K562 (cell line): Measurements from ENCODE around the gene KIF25. TPM values are rescaled to one million over a fixed set of nuclear protein-coding genes. Genes with fewer than 3 reads are reported as not detected.

ENCODE experiments used
- ATAC-seq: fragments of 200-7000 bp; cut with Tn5 transposase; 3 replicates; pipeline ENCODE4 v1.9.1; 2020; ENCODE audit warnings: moderate library complexity
- BruUV-seq: library from RNA; stranded (reverse); fragments of 400-500 nt; replicated peaks from 2 replicates; lab custom pipeline; 2021; lab: Mats Ljungman, UMichigan
- CTCF ChIA-PET: fragments of 300-600 bp; formaldehyde crosslinking; extraction: SDS; loops from one replicate; lab custom pipeline; 2021; ENCODE audit warnings: low intra/inter-chr PET ratio; lab: Yijun Ruan, JAX
- POLR2A ChIA-PET: fragments of 300-600, 350-650 bp; sonication (Branson Sonifier 250); formaldehyde crosslinking; extraction: SDS; loops from one replicate; lab custom pipeline; 2021; ENCODE audit warnings: antibody characterized with exemption, inconsistent platforms; lab: Yijun Ruan, JAX
- DNase-seq, 4 experiments: peaks; one replicate each; pipeline versions ENCODE4 v3.0.0 to v3.0.0-alpha.2; 2011 to 2018; ENCODE audit warnings: low spot score in 3 of 4, mixed read lengths in 3 of 4; ENCODE audit errors: extremely low read depth in 1 of 4
- FAIRE-seq: peaks from 2 replicates; lab custom pipeline; 2011; peaks lifted over from hg19 to GRCh38; lab: Jason Lieb, UNC
- H2AFZ ChIP-seq: 2 replicates; pipeline ENCODE4 v1.6.0; 2011; ENCODE audit warnings: low read depth, low read length, control low read depth, inconsistent platforms
- H3K27ac ChIP-seq: fragments of 200-600 bp; 3 replicates; pipeline ENCODE4 v1.8.0; 2011; ENCODE audit warnings: low read depth, mild to moderate bottlenecking, control low read depth, inconsistent platforms, low read length, moderate library complexity, mixed read lengths; ENCODE audit errors: extremely low read depth
- H3K27me3 ChIP-seq, 2 experiments: fragments of 300-600 bp in 1 of 2; 2 replicates in 1 of 2; 3 replicates in 1 of 2; pipeline versions ENCODE4 v1.6.0 to v1.8.0; 2011; ENCODE audit warnings: inconsistent platforms in 2 of 2, low read length in 2 of 2, mild to moderate bottlenecking in 1 of 2, mixed read lengths in 1 of 2, moderate library complexity in 1 of 2; ENCODE audit not compliant: control insufficient read depth in 2 of 2, insufficient read depth in 2 of 2
- H3K36me3 ChIP-seq: fragments of 300-600 bp; 3 replicates; pipeline ENCODE4 v1.8.0; 2011; ENCODE audit warnings: mild to moderate bottlenecking, low read length, inconsistent platforms; ENCODE audit not compliant: control insufficient read depth, insufficient read depth
- H3K4me1 ChIP-seq, 2 experiments: fragments of 200-600 bp in 1 of 2; replicated peaks in 1 of 2; 2 replicates in 1 of 2; 3 replicates in 1 of 2; pipeline versions ENCODE4 v1.5.1 to v1.8.0; 2011; ENCODE audit warnings: inconsistent platforms in 2 of 2, low read length in 2 of 2, mild to moderate bottlenecking in 1 of 2, mixed read lengths in 1 of 2, moderate library complexity in 1 of 2; ENCODE audit not compliant: control insufficient read depth in 2 of 2, insufficient read depth in 2 of 2
- H3K4me2 ChIP-seq: 2 replicates; pipeline ENCODE4 v1.6.1; 2011; ENCODE audit warnings: low read length, control low read depth, inconsistent platforms, mixed read lengths; ENCODE audit not compliant: insufficient read depth
- H3K4me3 ChIP-seq: fragments of 200-600 bp; sonication (generic), shearing (Covaris generic); 2 replicates; pipeline ENCODE4 v1.5.1; 2016; ENCODE audit warnings: control low read depth, inconsistent platforms
- H3K79me2 ChIP-seq: fragments of 200-600 bp; 3 replicates; pipeline ENCODE4 v1.8.0; 2011; ENCODE audit warnings: low read length, inconsistent platforms; ENCODE audit not compliant: control insufficient read depth, insufficient read depth
- H3K9ac ChIP-seq, 2 experiments: 2 replicates each; pipeline versions ENCODE4 v1.6.0 to v1.6.1; 2011; ENCODE audit warnings: low read depth in 2 of 2, low read length in 2 of 2, control low read depth in 1 of 2, inconsistent platforms in 1 of 2, mild to moderate bottlenecking in 1 of 2, mixed read lengths in 1 of 2; ENCODE audit not compliant: insufficient read depth in 1 of 2
- H3K9me1 ChIP-seq: one replicate; pipeline ENCODE4 v1.6.0; 2011; ENCODE audit warnings: inconsistent platforms, mild to moderate bottlenecking, low read length, moderate library complexity; ENCODE audit not compliant: control insufficient read depth, insufficient read depth
- H3K9me3 ChIP-seq: replicated peaks from 2 replicates; pipeline ENCODE4 v1.5.1; 2011; ENCODE audit warnings: low read depth, low read length, inconsistent platforms; ENCODE audit not compliant: control insufficient read depth, insufficient read depth
- H4K20me1 ChIP-seq: replicated peaks from 2 replicates; pipeline ENCODE4 v1.6.1; 2011; ENCODE audit warnings: low read length, inconsistent platforms, mixed read lengths; ENCODE audit not compliant: control insufficient read depth, insufficient read depth
- CHD4 ChIP-seq: fragments of 200-600 bp; sonication (generic); IDR thresholded peaks from 3 replicates; pipeline ENCODE4 v1.6.1; 2012; ENCODE audit warnings: low read depth, mild to moderate bottlenecking, mixed read lengths, low read length, inconsistent platforms; ENCODE audit not compliant: insufficient read depth, insufficient replicate concordance, poor library complexity, severe bottlenecking
- CREBBP ChIP-seq: IDR thresholded peaks from one replicate; pipeline ENCODE4 v1.6.1; 2012; ENCODE audit warnings: low read depth, mild to moderate bottlenecking, control low read depth, inconsistent platforms, low read length
- EP400 ChIP-seq: fragments of 450-650 bp; IDR thresholded peaks from 2 replicates; pipeline ENCODE4 v1.6.1; 2017; ENCODE audit warnings: antibody characterized with exemption, mild to moderate bottlenecking, moderate library complexity
- HMG20B ChIP-seq: fragments of 250-450 bp; sonication (Bioruptor Pico); IDR thresholded peaks from 2 replicates; pipeline ENCODE4 v1.5.0; 2021; ENCODE audit warnings: mild to moderate bottlenecking
- POLR2H ChIP-seq: IDR thresholded peaks from 2 replicates; pipeline ENCODE4 v1.6.1; 2016; ENCODE audit warnings: missing genetic modification characterization, low read depth, mild to moderate bottlenecking, control low read depth, missing compliant biosample characterization, moderate library complexity
- SMAD2 ChIP-seq: fragments of 150-350 bp; IDR thresholded peaks from 2 replicates; pipeline ENCODE4 v1.6.1; 2014; ENCODE audit warnings: low read depth, mild to moderate bottlenecking, low read length
- ZNF324 ChIP-seq: fragments of 250-450 bp; sonication (Bioruptor Pico); IDR thresholded peaks from 2 replicates; pipeline ENCODE4 v1.4.0; 2020; ENCODE audit warnings: mild to moderate bottlenecking
- ZNF551 ChIP-seq: fragments of 250-450 bp; sonication (Bioruptor Pico); IDR thresholded peaks from 2 replicates; pipeline ENCODE4 v1.5.0; 2021; ENCODE audit warnings: mild to moderate bottlenecking, moderate library complexity
- WGBS: fragments of 100-300 bp; shearing (Covaris generic); methylation state at CpG from one replicate; pipeline ENCODE4 v1.1.6; 2016; ENCODE audit warnings: low coverage, mixed read lengths; ENCODE audit not compliant: insufficient coverage; ENCODE audit errors: missing lambda C conversion rate; 5-methylcytosine and 5-hydroxymethylcytosine counted together
- in situ Hi-C: fragments of 300-500 bp; cut with MboI; formaldehyde crosslinking; loops from 4 replicates; pipeline ENCODE4 v1.15.0; 2018; ENCODE audit warnings: inconsistent platforms, mixed read lengths
- intact Hi-C: fragments of 100-400 bp; cut with micrococcal nuclease; formaldehyde crosslinking; loops from 2 replicates; pipeline ENCODE4 v1.14.2; 2022
- polyA plus RNA-seq, 8 experiments: library from polyadenylated mRNA; depleted of rRNA in 4 of 8; stranded (reverse) in 5 of 8; unstranded in 3 of 8; fragments of >200 nt; fragmentation: Nextera tagmentation in 2 of 8; fragmentation: Illumina TruSeq in 1 of 8; extraction: Ambion mirVana in 2 of 8; extraction: Trizol in 1 of 8; gene quantifications; 2 replicates each; pipeline versions ENCODE4 v1.2.1 to v1.2.3, GENCODE V29; 2011 to 2014; ENCODE audit warnings: inconsistent platforms in 1 of 8, missing spikeins in 1 of 8
- total RNA-seq, 7 experiments: library from RNA; depleted of rRNA in 6 of 7; stranded (reverse); fragments of >200 nt in 6 of 7; fragmentation: Illumina TruSeq in 2 of 7; extraction: Trizol in 2 of 7; gene quantifications; 2 replicates each; pipeline versions ENCODE4 v1.2.1 to v1.2.3, GENCODE V29; 2011 to 2021; ENCODE audit warnings: low replicate concordance in 1 of 7

The KIF25 gene
- total and polyA plus RNA-seq, 9 of the 15 experiments (the other 6 are each of a cell fraction or from before 2014, with no cell fraction given) = 0.04 to 0.49 (median 0.23) TPM; not detected in 5

GRCh38 chr6:168090064-168090690, 92.7 kb downstream of the KIF25 start:
- Histone ChIP-seq H3K9me3 (no peaks in the 10 kb centered on the region), H2AFZ (no peak overlapping the region), H3K4me3 (no peak overlapping the region), H3K9ac (peak overlapping the region in 1 of 2 experiments; percentile 1; a peak in 1 of 4 replicates), H3K4me1 (peaks cover 0 to 8% of the 10 kb centered on the region in 2 experiments; a peak in 2 of 5 replicates), H3K27me3 (peaks cover 65 to 94% of the 10 kb centered on the region in 2 experiments), H3K4me2 (no peak overlapping the region), H3K27ac (no peak overlapping the region), H3K9me1 (peaks cover 5% of the 10 kb centered on the region), H3K79me2 (no peaks in the 10 kb centered on the region), H4K20me1 (peaks cover 29% of the 10 kb centered on the region), H3K36me3 (no peaks in the 10 kb centered on the region)
- TF ChIP-seq POLR2H (tag) = no peak
- no peak for TF ChIP-seq ZNF551 (CRISPR knock-in tag)
- no peak for TF ChIP-seq EP400
- TF ChIP-seq CREBBP = no peak
- no peak for TF ChIP-seq CHD4
- TF ChIP-seq SMAD2 = no peak
- TF ChIP-seq ZNF324 (CRISPR knock-in tag) = no peak
- TF ChIP-seq HMG20B (CRISPR knock-in tag) = no peak
- 2% methylated on average over 16 of the region's 16 CpGs for WGBS
- ATAC-seq = no peak
- ChIA-PET CTCF (no interaction called here), POLR2A (interaction anchor here (0.6 to 0.7 kb wide), 2 partner anchors 16 to 663 kb away, joined by 3 read pairs; no protein-coding TSS in a partner anchor)
- in situ Hi-C loops = no loop called here
- no peak for FAIRE-seq
- no peak for DNase-seq
- BruUV-seq = no TSS peak
- intact Hi-C loops = no loop called here
